Measurements from ENCODE around the gene MGAM2.

GRCh38 chr7:142100634-142101033, 10.9 kb upstream of the MGAM2 start:
- no peak for TF ChIP-seq CTCF (conservative IDR thresholded peaks at IDR 0.05 in 1 of 2, IDR thresholded peaks at IDR 0.05 in 1 of 2; ENCODE audit: low read depth in 1 of 2, low read length in 2 of 2)
- TF ChIP-seq EZH2 (IDR thresholded peaks at IDR 0.05; ENCODE audit: low read length, missing control alignments): no peak
